Liver (tissue), 3 donors: ENCODE results near the gene TOMM7.

ENCODE experiments used
- CTCF ChIP-seq: fragments of 150-350 bp; IDR thresholded peaks from 2 replicates; pipeline ENCODE4 v1.5.1; 2017; ENCODE audit warnings: improper control_type of control experiment, low read depth, low read length; ENCODE audit not compliant: missing input control
- EGR1 ChIP-seq, 2 donors: IDR thresholded peaks; 2 replicates each; pipeline ENCODE4 v1.6.1; 2016 to 2018; ENCODE audit warnings: antibody characterized with exemption in 2 of 2, low read depth in 2 of 2
- FOXA2 ChIP-seq: IDR thresholded peaks from 2 replicates; pipeline ENCODE4 v1.6.1; 2016; ENCODE audit warnings: antibody characterized with exemption
- HNF4A ChIP-seq, 2 donors: conservative IDR thresholded peaks; 2 replicates each; pipeline ENCODE4 v1.6.1; 2016; ENCODE audit warnings: antibody characterized with exemption in 2 of 2, mild to moderate bottlenecking in 2 of 2
- HNF4G ChIP-seq: IDR thresholded peaks from 2 replicates; pipeline ENCODE4 v1.6.1; 2016; ENCODE audit warnings: antibody characterized with exemption
- JUND ChIP-seq, 2 donors: IDR thresholded peaks; 2 replicates each; pipeline ENCODE4 v1.6.1; 2016; ENCODE audit warnings: antibody characterized with exemption in 2 of 2
- MAX ChIP-seq: IDR thresholded peaks from 2 replicates; pipeline ENCODE4 v1.6.1; 2016; ENCODE audit warnings: antibody characterized with exemption
- RAD21 ChIP-seq, 2 donors: IDR thresholded peaks; 2 replicates each; pipeline ENCODE4 v1.6.1; 2016; ENCODE audit warnings: antibody characterized with exemption in 2 of 2, mild to moderate bottlenecking in 2 of 2
- REST ChIP-seq: IDR thresholded peaks from 2 replicates; pipeline ENCODE4 v1.6.1; 2016; ENCODE audit warnings: antibody characterized with exemption, mild to moderate bottlenecking
- RXRA ChIP-seq, 2 donors: IDR thresholded peaks; 2 replicates each; pipeline ENCODE4 v1.6.1; 2017 to 2018; ENCODE audit warnings: antibody characterized with exemption in 2 of 2, mild to moderate bottlenecking in 1 of 2
- SP1 ChIP-seq: IDR thresholded peaks from 2 replicates; pipeline ENCODE4 v1.6.1; 2018; ENCODE audit warnings: antibody characterized with exemption, mild to moderate bottlenecking
- TAF1 ChIP-seq: conservative IDR thresholded peaks from 2 replicates; pipeline ENCODE4 v1.6.1; 2016; ENCODE audit warnings: antibody characterized with exemption, mild to moderate bottlenecking
- YY1 ChIP-seq: IDR thresholded peaks from 2 replicates; pipeline ENCODE4 v1.6.1; 2016; ENCODE audit warnings: antibody characterized with exemption, mild to moderate bottlenecking
- ZBTB33 ChIP-seq: IDR thresholded peaks from 2 replicates; pipeline ENCODE4 v1.6.1; 2016; ENCODE audit warnings: antibody characterized with exemption
- donor health status: healthy.
- donor health status: healthy.

- TF ChIP-seq CTCF (no peak), TAF1 (no peak), JUND (IDR thresholded peaks at IDR 0.05) (no peak), FOXA2 (no peak), HNF4G (no peak), SP1 (no peak), RXRA (IDR thresholded peaks at IDR 0.05) (no peak), HNF4A (conservative IDR thresholded peaks at IDR 0.05) (no peak), YY1 (no peak), EGR1 (IDR thresholded peaks at IDR 0.05; ENCODE audit: low read depth in 2 of 2) (no peak), RAD21 (IDR thresholded peaks at IDR 0.05) (no peak), ZBTB33 (no peak), REST (no peak), MAX (no peak)
These were observed 3.2 kb downstream of the TOMM7 start for GRCh38 chr7:22819476-22819875.
